IMR-90 (cell line): ENCODE results near the gene ADAMTSL1. TPM values are rescaled to one million over a fixed set of nuclear protein-coding genes. Genes with fewer than 3 reads are reported as not detected.

Experiments
- ATAC-seq: fragments of 200-7000 bp; cut with Tn5 transposase; 2 replicates; pipeline ENCODE4 v1.9.1; 2020; ENCODE audit warnings: low read depth, mild to moderate bottlenecking, moderate library complexity
- BruUV-seq: library from RNA; stranded (reverse); fragments of 400-500 nt; replicated peaks from 2 replicates; lab custom pipeline; 2021; lab: Mats Ljungman, UMichigan
- CTCF ChIA-PET: fragments of 300-600 bp; formaldehyde crosslinking; extraction: SDS; loops from one replicate; lab custom pipeline; 2021; ENCODE audit warnings: antibody characterized with exemption; lab: Yijun Ruan, JAX
- POLR2A ChIA-PET: fragments of 300-600 bp; sonication (Branson Sonifier 250); formaldehyde crosslinking; loops from one replicate; lab custom pipeline; 2022; ENCODE audit warnings: antibody characterized with exemption; ENCODE audit not compliant: unreplicated experiment; lab: Charles Lee
- DNase-seq: peaks from one replicate; pipeline ENCODE4 v3.0.0; 2013
- H2AFZ ChIP-seq: replicated peaks from 2 replicates; pipeline ENCODE3; 2013; ENCODE audit warnings: low read length, mild to moderate bottlenecking; ENCODE audit not compliant: poor library complexity
- H2AK5ac ChIP-seq: 2 replicates; pipeline ENCODE4 v1.6.1; 2013; ENCODE audit warnings: low read depth, low read length, inconsistent platforms
- H2AK9ac ChIP-seq: replicated peaks from 2 replicates; pipeline ENCODE3; 2013; ENCODE audit warnings: mild to moderate bottlenecking, low read depth, low read length, moderate library complexity; ENCODE audit not compliant: poor library complexity
- H2BK120ac ChIP-seq: 2 replicates; pipeline ENCODE4 v1.6.1; 2013; ENCODE audit warnings: low read depth, low read length, inconsistent platforms
- H2BK15ac ChIP-seq: 3 replicates; pipeline ENCODE4 v1.6.1; 2013; ENCODE audit warnings: low read depth, low read length, inconsistent platforms
- H2BK20ac ChIP-seq: 2 replicates; pipeline ENCODE4 v1.6.1; 2013; ENCODE audit warnings: low read depth, mild to moderate bottlenecking, inconsistent platforms, low read length, moderate library complexity
- H2BK5ac ChIP-seq: 2 replicates; pipeline ENCODE4 v1.6.1; 2013; ENCODE audit warnings: mild to moderate bottlenecking, low read depth, low read length, inconsistent platforms; ENCODE audit not compliant: poor library complexity, severe bottlenecking
- H3K14ac ChIP-seq: replicated peaks from 2 replicates; pipeline ENCODE4 v1.6.1; 2013; ENCODE audit warnings: low read depth, low read length, inconsistent platforms
- H3K18ac ChIP-seq: 2 replicates; pipeline ENCODE4 v1.6.1; 2013; ENCODE audit warnings: low read depth, low read length, control low read depth
- H3K23ac ChIP-seq: 2 replicates; pipeline ENCODE4 v1.6.1; 2013; ENCODE audit warnings: low read depth, low read length, inconsistent platforms
- H3K27ac ChIP-seq: 2 replicates; pipeline ENCODE4 v1.5.1; 2013; ENCODE audit warnings: mild to moderate bottlenecking, control low read depth, low read length; ENCODE audit not compliant: insufficient read depth
- H3K27me3 ChIP-seq: 2 replicates; pipeline ENCODE4 v1.6.1; 2013; ENCODE audit warnings: low read length; ENCODE audit not compliant: control insufficient read depth, insufficient read depth
- H3K36me3 ChIP-seq: 2 replicates; pipeline ENCODE4 v1.6.1; 2013; ENCODE audit warnings: low read length, mixed read lengths; ENCODE audit not compliant: control insufficient read depth, insufficient read depth
- H3K4ac ChIP-seq: 2 replicates; pipeline ENCODE4 v1.6.1; 2013; ENCODE audit warnings: low read depth, low read length, inconsistent platforms
- H3K4me1 ChIP-seq: 2 replicates; pipeline ENCODE4 v1.6.1; 2013; ENCODE audit warnings: low read length, mixed read lengths; ENCODE audit not compliant: control insufficient read depth, insufficient read depth
- H3K4me2 ChIP-seq: 2 replicates; pipeline ENCODE4 v1.6.1; 2013; ENCODE audit warnings: low read depth, mild to moderate bottlenecking, control low read depth, low read length, moderate library complexity
- H3K4me3 ChIP-seq: 2 replicates; pipeline ENCODE4 v1.5.1; 2013; ENCODE audit warnings: low read depth, mild to moderate bottlenecking, control low read depth, low read length, moderate library complexity; ENCODE audit not compliant: insufficient read depth
- H3K56ac ChIP-seq: 2 replicates; pipeline ENCODE4 v1.6.1; 2013; ENCODE audit warnings: low read length, inconsistent platforms; ENCODE audit not compliant: insufficient read depth; ENCODE audit errors: extremely low read depth
- H3K79me1 ChIP-seq, 2 experiments: 2 replicates each; pipeline ENCODE4 v1.6.1; 2013; ENCODE audit warnings: low read length in 2 of 2, inconsistent platforms in 1 of 2, low read depth in 1 of 2
- H3K9ac ChIP-seq: 2 replicates; pipeline ENCODE4 v1.6.1; 2013; ENCODE audit warnings: low read depth, low read length, control low read depth
- H3K9me1 ChIP-seq: 2 replicates; pipeline ENCODE4 v1.6.1; 2013; ENCODE audit warnings: low read length, inconsistent platforms; ENCODE audit not compliant: insufficient read depth
- H3K9me3 ChIP-seq: 2 replicates; pipeline ENCODE4 v1.6.1; 2013; ENCODE audit warnings: low read length; ENCODE audit not compliant: control insufficient read depth, insufficient read depth
- H4K20me1 ChIP-seq: 2 replicates; pipeline ENCODE4 v1.6.1; 2013; ENCODE audit warnings: low read length, inconsistent platforms; ENCODE audit not compliant: insufficient read depth
- H4K5ac ChIP-seq: 2 replicates; pipeline ENCODE4 v1.6.1; 2013; ENCODE audit warnings: mild to moderate bottlenecking, low read depth, low read length, control low read depth
- H4K8ac ChIP-seq, 2 experiments: 2 replicates each; pipeline ENCODE4 v1.6.1; 2013; ENCODE audit warnings: low read depth in 2 of 2, low read length in 2 of 2, control low read depth in 1 of 2, inconsistent platforms in 1 of 2
- H4K91ac ChIP-seq: 2 replicates; pipeline ENCODE4 v1.6.1; 2013; ENCODE audit warnings: low read depth, low read length, inconsistent platforms; ENCODE audit not compliant: insufficient read depth
- BHLHE40 ChIP-seq: fragments of 150-350 bp; IDR thresholded peaks from 2 replicates; pipeline ENCODE4 v1.6.1; 2016; ENCODE audit warnings: mild to moderate bottlenecking, low read depth, low read length
- CEBPB ChIP-seq: IDR thresholded peaks from 2 replicates; pipeline ENCODE4 v1.6.1; 2012; ENCODE audit warnings: low read depth, low read length, improper control_type of control experiment
- FOS ChIP-seq: fragments of 150-350 bp; IDR thresholded peaks from 2 replicates; pipeline ENCODE4 v1.6.1; 2016; ENCODE audit warnings: low read depth, low read length
- MAFK ChIP-seq: IDR thresholded peaks from 2 replicates; pipeline ENCODE4 v1.6.1; 2012; ENCODE audit warnings: low read depth, low read length, improper control_type of control experiment
- MAZ ChIP-seq: IDR thresholded peaks from 2 replicates; pipeline ENCODE4 v1.6.1; 2012; ENCODE audit warnings: low read depth, mild to moderate bottlenecking, low read length, improper control_type of control experiment, moderate library complexity, borderline replicate concordance
- NFE2L2 ChIP-seq: fragments of 150-350 bp; IDR thresholded peaks from 2 replicates; pipeline ENCODE4 v1.6.1; 2016; ENCODE audit warnings: low read depth, mild to moderate bottlenecking, low read length
- POLR2A ChIP-seq: IDR thresholded peaks from 2 replicates; pipeline ENCODE4 v1.6.1; 2012; ENCODE audit warnings: mild to moderate bottlenecking, low read depth, low read length
- RAD21 ChIP-seq: IDR thresholded peaks from 2 replicates; pipeline ENCODE4 v1.6.1; 2012; ENCODE audit warnings: low read length, improper control_type of control experiment
- RCOR1 ChIP-seq: IDR thresholded peaks from 2 replicates; pipeline ENCODE4 v1.6.1; 2012; ENCODE audit warnings: mild to moderate bottlenecking, low read length, improper control_type of control experiment; ENCODE audit not compliant: insufficient replicate concordance
- RFX5 ChIP-seq: IDR thresholded peaks from 2 replicates; pipeline ENCODE4 v1.8.0; 2012; ENCODE audit warnings: low read depth, mild to moderate bottlenecking, low read length, moderate library complexity
- USF2 ChIP-seq: fragments of 150-350 bp; IDR thresholded peaks from 2 replicates; pipeline ENCODE4 v1.6.1; 2017; ENCODE audit warnings: mild to moderate bottlenecking, antibody characterized with exemption, low read length, low read depth
- WGBS, 2 experiments: methylation state at CpG; one replicate each; pipeline versions ENCODE4 v1.1.5 to v1.1.7; 2013; ENCODE audit warnings: missing lambda C conversion rate in 2 of 2; ENCODE audit not compliant: insufficient read length in 1 of 2; ENCODE audit errors: extremely low coverage in 2 of 2; 5-methylcytosine and 5-hydroxymethylcytosine counted together
- dilution Hi-C: fragments of 300-500 bp; cut with HindIII; formaldehyde crosslinking; loops from one replicate; pipeline ENCODE4 v1.14.3; 2018; ENCODE audit warnings: low sequenced_read_pairs; ENCODE audit not compliant: unreplicated experiment
- in situ Hi-C: fragments of 300-500 bp; cut with MboI; formaldehyde crosslinking; loops from 3 replicates; pipeline ENCODE4 v1.14.3; 2019; ENCODE audit warnings: low sequenced_read_pairs, inconsistent platforms, mixed read lengths
- intact Hi-C: fragments of 100-400 bp; cut with micrococcal nuclease; formaldehyde crosslinking; loops from 2 replicates; pipeline ENCODE4 v1.10.0; 2022
- polyA plus RNA-seq, 3 experiments: library from polyadenylated mRNA; depleted of rRNA; stranded (reverse); fragments of >200 nt; gene quantifications; 2 replicates each; pipeline ENCODE4 v1.2.3, GENCODE V29; 2012; ENCODE audit warnings: low replicate concordance in 1 of 3
- total RNA-seq: library from RNA; depleted of rRNA; stranded (reverse); fragments of >200 nt; gene quantifications from 2 replicates; pipeline ENCODE4 v1.2.3, GENCODE V29; 2012
- TF ChIP-seq, protein P1 (sequence below): fragments of 150-350 bp; IDR thresholded peaks from 2 replicates; pipeline ENCODE4 v1.6.1; 2016; ENCODE audit warnings: low read depth, mild to moderate bottlenecking, low read length, moderate library complexity, borderline replicate concordance

ADAMTSL1 gene
- total and polyA plus RNA-seq, 2 of the 4 experiments (the other 2 are of a cell fraction) = 38.2 to 62.2 TPM

DNA sequence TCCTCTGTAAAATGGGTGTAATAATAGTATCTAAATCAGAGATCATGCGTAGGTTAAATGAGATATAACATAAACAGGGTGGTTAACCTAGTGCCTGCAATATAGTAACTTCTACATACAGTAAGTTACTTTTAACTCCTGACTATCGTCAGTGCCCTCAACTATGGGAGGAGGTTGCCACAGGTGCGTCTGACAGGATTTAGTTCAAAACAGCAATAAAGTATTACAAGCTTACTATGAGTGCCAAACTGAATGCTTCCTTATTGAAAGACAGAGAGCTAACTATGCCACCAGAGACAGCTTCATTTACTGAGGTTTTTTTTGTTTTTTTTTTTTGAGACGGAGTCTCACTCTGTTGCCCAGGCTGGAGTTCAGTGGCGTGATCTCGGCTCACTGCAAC, 209.0 kb downstream of the ADAMTSL1 start:
- Histone ChIP-seq H3K23ac (no peak overlapping the region), H2AK5ac (no peak overlapping the region), H3K14ac (no peak overlapping the region), H3K4me3 (no peak overlapping the region), H2AK9ac (no peak overlapping the region), H3K18ac (no peak overlapping the region), H3K9ac (no peak overlapping the region), H3K9me1 (no peaks in the 10 kb centered on the region), H2BK20ac (no peak overlapping the region), H2AFZ (no peak overlapping the region), H2BK5ac (no peak overlapping the region), H2BK15ac (no peak overlapping the region), H2BK120ac (no peak overlapping the region), H3K79me1 (no peaks in the 10 kb centered on the region), H3K4ac (no peak overlapping the region), H4K5ac (no peak overlapping the region), H3K27me3 (no peaks in the 10 kb centered on the region), H3K9me3 (no peaks in the 10 kb centered on the region), H4K91ac (no peak overlapping the region), H3K56ac (no peak overlapping the region), H3K27ac (no peak overlapping the region), H4K8ac (no peak overlapping the region), H3K4me1 (no peaks in the 10 kb centered on the region), H3K36me3 (no peaks in the 10 kb centered on the region), H3K4me2 (no peak overlapping the region), H4K20me1 (no peaks in the 10 kb centered on the region)
- dilution Hi-C loops (no loop called here), intact Hi-C loops (no loop called here), in situ Hi-C loops (no loop called here)
- ChIA-PET POLR2A (interaction anchor here (0.6 kb wide), 1 partner anchor 9 kb away, joined by 3 read pairs; no protein-coding TSS in a partner anchor), CTCF (interaction anchor here (0.6 kb wide), 1 partner anchor 51 kb away, joined by 4 read pairs; no protein-coding TSS in a partner anchor)
- BruUV-seq = no TSS peak
- ATAC-seq = no peak
- TF ChIP-seq NFE2L2 (no peak), RCOR1 (no peak), MAZ (no peak), USF2 (no peak), POLR2A (no peak), RAD21 (no peak), MAFK (no peak), BHLHE40 (no peak), RFX5 (no peak), FOS (no peak), CEBPB (no peak)
- TF ChIP-seq, protein P1, sequence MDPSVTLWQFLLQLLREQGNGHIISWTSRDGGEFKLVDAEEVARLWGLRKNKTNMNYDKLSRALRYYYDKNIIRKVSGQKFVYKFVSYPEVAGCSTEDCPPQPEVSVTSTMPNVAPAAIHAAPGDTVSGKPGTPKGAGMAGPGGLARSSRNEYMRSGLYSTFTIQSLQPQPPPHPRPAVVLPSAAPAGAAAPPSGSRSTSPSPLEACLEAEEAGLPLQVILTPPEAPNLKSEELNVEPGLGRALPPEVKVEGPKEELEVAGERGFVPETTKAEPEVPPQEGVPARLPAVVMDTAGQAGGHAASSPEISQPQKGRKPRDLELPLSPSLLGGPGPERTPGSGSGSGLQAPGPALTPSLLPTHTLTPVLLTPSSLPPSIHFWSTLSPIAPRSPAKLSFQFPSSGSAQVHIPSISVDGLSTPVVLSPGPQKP = no peak
- DNase-seq = no peak
- WGBS, 2 experiments = 100% methylated on average over 1 of the region's 6 CpGs; no CpG with 5 or more reads in 1 of the 2 experiments
